Large intestine (tissue), 3 donors: ENCODE data around the gene RRAS2. TPM values are rescaled to one million over a fixed set of nuclear protein-coding genes. Genes with fewer than 3 reads are reported as not detected.
"Not testable (repeated sequence)": the region's sequence is repeated elsewhere in the genome, so short reads cannot be mapped to it uniquely, and the experiment has no call there.

ENCODE experiments used
- DNase-seq, 2 donors: peaks; one replicate each; pipeline versions ENCODE4 v3.0.0 to v3.0.0-alpha.2; 2013
- H3K27ac ChIP-seq: one replicate; pipeline ENCODE4 v1.5.1; 2013; ENCODE audit warnings: low read length
- H3K27me3 ChIP-seq: 2 replicates; pipeline ENCODE4 v1.6.1; 2013; ENCODE audit warnings: low read length; ENCODE audit not compliant: control insufficient read depth, insufficient read depth
- H3K36me3 ChIP-seq: 2 replicates; pipeline ENCODE4 v1.6.1; 2013; ENCODE audit warnings: low read length; ENCODE audit not compliant: control insufficient read depth, insufficient read depth
- H3K4me1 ChIP-seq: one replicate; pipeline ENCODE4 v1.6.1; 2013; ENCODE audit warnings: low read length; ENCODE audit not compliant: control insufficient read depth, insufficient read depth
- H3K4me3 ChIP-seq: one replicate; pipeline ENCODE4 v1.5.1; 2013; ENCODE audit warnings: low read length
- H3K9me3 ChIP-seq: one replicate; pipeline ENCODE4 v1.6.1; 2013; ENCODE audit warnings: mild to moderate bottlenecking, low read depth, low read length, moderate library complexity; ENCODE audit not compliant: control insufficient read depth
- WGBS: methylation state at CpG from one replicate; pipeline ENCODE4 v1.1.5; 2013; ENCODE audit warnings: low lambda C conversion rate; ENCODE audit not compliant: insufficient coverage; 5-methylcytosine and 5-hydroxymethylcytosine counted together
- polyA plus RNA-seq: library from polyadenylated mRNA; unstranded; fragments of 120-200 nt; gene quantifications from one replicate; pipeline ENCODE4 v1.2.1, GENCODE V29; 2013

RRAS2 gene
- polyA plus RNA-seq, 1 donor: 59.3 TPM

DNA sequence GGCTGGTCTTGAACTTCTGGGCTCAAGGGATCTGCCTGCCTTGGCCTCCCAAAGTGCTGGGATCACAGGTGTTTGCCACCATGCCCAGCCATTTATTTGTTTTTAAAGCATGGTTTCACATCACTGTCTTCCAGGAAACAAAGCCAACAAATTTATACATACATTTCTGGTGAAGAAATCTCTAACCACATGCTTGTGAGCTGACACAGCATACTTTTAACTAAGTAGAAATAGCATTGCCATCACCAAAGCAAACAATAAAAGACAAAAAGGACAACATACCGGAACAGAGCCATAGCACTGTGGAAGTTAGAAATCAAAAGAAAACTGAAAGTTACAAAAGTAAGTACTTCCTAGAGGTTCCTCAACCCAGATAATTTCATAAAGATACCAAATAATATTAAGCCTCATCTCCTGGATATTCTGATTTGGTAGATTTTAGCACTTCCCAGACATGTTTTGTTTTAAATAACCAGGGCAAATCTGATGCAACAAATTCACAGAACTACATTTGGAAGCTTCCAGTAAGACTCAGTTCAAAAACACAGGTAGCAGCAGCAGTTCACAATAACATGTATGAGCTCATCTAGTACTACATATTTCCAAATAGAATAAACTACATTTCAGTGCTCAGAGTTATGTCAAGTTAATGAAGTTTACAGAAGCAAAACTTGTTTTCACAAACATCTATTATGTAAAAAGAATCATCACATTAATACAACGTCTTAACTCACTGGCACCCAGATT lies 70.6 kb downstream of the RRAS2 start:
- Histone ChIP-seq H3K4me3 (no peak overlapping the region), H3K9me3 (no peaks in the 10 kb centered on the region), H3K27ac (no peak overlapping the region), H3K36me3 (peaks cover 27% of the 10 kb centered on the region), H3K27me3 (no peaks in the 10 kb centered on the region), H3K4me1 (no peaks in the 10 kb centered on the region)
- WGBS: no CpG with 5 or more reads among the region's 2 CpGs
- no peak for DNase-seq

- H3K4me1 ChIP-seq, H3K27me3 ChIP-seq, H3K36me3 ChIP-seq, H3K27ac ChIP-seq, H3K9me3 ChIP-seq, DNase-seq, H3K4me3 ChIP-seq: not testable (repeated sequence)
- no CpG with 5 or more reads among the region's 1 CpG for WGBS
These were observed 80.1 kb downstream of the RRAS2 start for GRCh38 chr11:14278869-14279268.

DNA sequence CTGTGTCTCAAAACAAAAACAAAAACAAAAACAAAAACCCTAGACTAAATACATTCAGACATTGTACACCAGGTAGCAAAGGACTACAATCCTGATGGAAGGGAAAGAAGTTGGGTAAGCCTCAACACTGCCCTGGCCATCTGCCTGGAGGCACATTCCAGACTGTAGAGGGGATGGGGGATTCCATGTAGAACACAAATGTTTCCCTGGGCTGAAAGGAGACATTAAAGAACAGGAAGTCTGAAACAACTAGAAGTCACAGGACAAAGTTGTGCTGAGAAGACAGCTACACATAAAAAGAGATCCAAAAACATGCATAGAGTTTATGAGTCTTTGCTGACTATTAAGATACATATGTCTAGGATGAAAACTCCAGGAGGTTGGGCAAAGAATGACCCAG lies 83.9 kb downstream of the RRAS2 start:
- no peaks in the 10 kb centered on the region for H3K4me1 ChIP-seq
- H3K9me3 ChIP-seq: no peaks in the 10 kb centered on the region
- DNase-seq: no peak
- no peak overlapping the region for H3K4me3 ChIP-seq
- H3K36me3 ChIP-seq: peaks cover 3% of the 10 kb centered on the region
- no peak overlapping the region for H3K27ac ChIP-seq
- H3K27me3 ChIP-seq: no peaks in the 10 kb centered on the region

- Histone ChIP-seq H3K4me1 (no peaks in the 10 kb centered on the region), H3K27me3 (no peaks in the 10 kb centered on the region), H3K27ac (no peak overlapping the region), H3K9me3 (no peaks in the 10 kb centered on the region), H3K36me3 (peaks cover 3% of the 10 kb centered on the region), H3K4me3 (no peak overlapping the region)
- no CpG with 5 or more reads among the region's 2 CpGs for WGBS
- DNase-seq: no peak
These were observed 85.1 kb downstream of the RRAS2 start for GRCh38 chr11:14273895-14274294.

DNA sequence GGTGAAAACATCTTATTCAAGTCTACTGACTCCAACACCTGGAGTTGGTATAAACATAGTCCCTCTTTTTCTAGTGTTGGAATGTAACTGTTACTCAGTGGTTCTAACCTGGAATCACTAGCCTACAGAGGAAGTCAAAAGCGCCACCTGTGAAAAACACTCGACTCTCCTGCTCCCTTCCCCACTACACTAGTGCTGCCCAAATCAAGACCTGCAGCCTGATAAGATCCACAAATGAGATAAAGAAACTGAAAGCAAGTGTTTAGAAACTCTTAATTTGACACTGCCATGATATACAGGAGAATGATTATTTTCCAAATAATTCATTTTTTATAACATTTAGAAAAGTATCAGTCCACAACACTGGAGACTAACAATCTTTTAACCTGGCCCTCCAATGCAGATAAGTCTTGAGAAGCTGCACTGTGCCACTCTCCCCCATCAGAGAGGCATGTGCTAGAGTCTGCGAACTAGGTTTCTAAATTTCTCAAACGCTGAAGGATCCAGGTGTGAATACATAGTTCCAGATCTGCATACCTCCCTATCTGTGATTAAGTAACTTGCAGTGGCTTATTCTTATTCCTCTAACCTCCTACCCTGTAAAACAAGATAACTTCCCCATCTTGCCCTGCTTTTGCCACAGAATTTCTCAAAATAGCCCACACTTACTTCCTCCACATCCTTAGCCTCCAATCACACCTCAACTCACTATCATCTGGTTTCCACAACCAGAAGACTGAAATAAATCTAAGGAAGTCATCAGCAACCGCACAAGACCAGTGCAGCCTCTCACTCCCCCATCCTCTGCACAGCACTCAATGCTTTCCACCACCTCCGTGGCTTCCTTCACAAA lies 88.1 kb downstream of the RRAS2 start:
- Histone ChIP-seq H3K36me3 (peaks cover 11% of the 10 kb centered on the region), H3K9me3 (no peaks in the 10 kb centered on the region), H3K27me3 (no peaks in the 10 kb centered on the region), H3K4me1 (no peaks in the 10 kb centered on the region), H3K27ac (no peak overlapping the region), H3K4me3 (no peak overlapping the region)
- 77% methylated on average over 4 of the region's 6 CpGs for WGBS
- no peak for DNase-seq

DNA sequence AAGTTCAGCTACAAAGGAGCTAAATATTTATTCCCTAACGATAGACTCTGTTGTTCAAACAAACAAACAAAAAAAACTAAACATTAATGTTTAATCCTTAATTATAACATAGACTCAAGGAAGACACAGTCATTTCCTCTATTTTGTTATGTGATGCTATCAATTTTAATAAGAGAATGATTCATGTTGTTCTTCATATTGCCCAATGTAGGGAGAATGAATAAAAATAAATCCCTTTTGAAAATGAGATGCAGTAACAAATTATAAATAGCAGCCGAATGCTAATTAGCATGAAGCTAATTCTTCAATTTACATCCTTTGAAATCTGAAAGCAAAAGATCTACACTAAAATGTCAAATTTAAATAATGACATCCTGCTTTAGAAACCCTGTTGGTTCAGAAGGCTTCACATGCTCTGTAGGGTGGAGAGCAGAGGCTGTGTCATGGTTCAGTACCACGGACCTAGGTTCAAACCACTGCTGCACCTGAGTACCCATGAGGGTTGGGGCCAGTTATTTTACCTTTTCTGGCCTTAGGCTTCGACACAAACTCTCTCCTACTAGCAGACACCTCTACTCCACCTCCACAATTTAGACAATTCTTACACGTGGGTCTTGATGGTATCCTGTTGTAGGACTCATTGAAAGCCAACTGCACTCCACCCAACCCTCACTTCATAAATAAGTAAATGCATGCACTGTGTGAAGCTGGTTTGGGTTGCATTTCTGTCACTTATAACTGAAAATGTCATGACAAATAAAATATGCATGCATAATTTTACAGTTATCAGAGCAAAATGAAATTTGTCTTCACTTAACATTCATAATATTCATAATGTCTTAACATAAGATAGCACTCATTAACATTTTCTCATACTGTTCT lies 89.0 kb downstream of the RRAS2 start:
- Histone ChIP-seq H3K4me1 (no peaks in the 10 kb centered on the region), H3K4me3 (no peak overlapping the region)
- WGBS: 100% methylated on average over 1 of the region's 5 CpGs

DNA sequence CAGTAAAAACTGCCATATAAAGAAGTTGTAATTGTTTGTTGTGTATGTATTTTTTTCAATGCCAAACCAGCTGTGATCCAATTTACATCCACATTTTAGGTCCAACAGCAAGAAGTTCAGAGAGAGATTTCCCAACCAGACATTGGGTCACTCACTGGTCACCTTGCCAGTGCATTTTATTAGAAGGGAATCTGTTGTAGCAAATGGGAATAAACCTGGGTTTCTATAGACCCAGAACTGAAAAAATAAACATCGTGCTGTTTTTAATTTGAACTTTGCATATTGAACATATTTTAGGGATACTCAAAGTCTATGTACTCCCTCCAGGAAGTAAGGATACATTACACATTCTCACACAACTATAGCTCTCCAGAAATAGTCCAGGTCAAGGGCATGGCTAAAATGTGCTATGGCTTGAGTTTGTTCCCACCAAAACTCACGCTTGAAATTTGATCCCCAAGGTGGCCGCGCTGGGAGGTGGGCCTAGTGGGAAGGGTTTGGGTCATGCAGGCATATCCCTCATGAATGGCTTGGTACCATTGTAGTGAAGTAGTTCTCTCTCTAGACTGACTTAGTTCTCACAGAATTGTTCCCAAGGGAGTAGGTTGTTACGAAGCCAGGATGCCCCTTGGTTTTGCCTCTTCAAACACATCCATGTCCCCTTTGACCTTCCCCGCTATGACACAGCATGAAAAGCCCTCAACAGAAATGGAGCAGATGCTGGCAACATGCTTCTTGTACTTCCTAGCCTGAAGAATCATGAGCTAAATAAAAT lies 90.9 kb downstream of the RRAS2 start:
- WGBS: 100% methylated on average over 1 of the region's 6 CpGs
- Histone ChIP-seq H3K4me1 (no peaks in the 10 kb centered on the region), H3K9me3 (no peaks in the 10 kb centered on the region), H3K4me3 (no peak overlapping the region), H3K27me3 (no peaks in the 10 kb centered on the region), H3K27ac (no peak overlapping the region), H3K36me3 (peaks cover 33% of the 10 kb centered on the region)
- DNase-seq: no peak

More for the DNA sequence above, 89.0 kb downstream of the RRAS2 start:
- DNase-seq: no peak
- Histone ChIP-seq H3K36me3 (peaks cover 21% of the 10 kb centered on the region), H3K27me3 (no peaks in the 10 kb centered on the region), H3K27ac (no peak overlapping the region), H3K9me3 (no peaks in the 10 kb centered on the region)

DNA sequence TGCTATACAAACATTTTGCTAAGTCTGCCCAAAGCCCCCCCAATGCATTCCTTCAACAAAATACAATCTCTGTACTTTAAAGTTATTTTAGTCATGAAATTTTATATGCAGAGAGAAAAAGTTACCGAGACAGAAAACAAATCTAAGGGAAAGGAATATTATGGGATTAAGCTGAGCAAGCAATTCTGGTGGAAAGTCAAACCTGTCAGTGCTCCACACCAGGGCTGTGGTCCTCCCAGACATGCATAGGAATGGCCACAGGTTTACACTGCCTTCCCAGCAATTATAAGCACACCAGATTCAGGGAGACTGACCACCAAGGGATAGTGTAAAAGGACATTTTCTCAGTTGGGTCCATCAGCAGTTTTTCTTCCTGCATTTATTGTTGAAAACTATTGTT lies 92.4 kb downstream of the RRAS2 start:
- no peak overlapping the region for H3K4me3 ChIP-seq
- no CpG with 5 or more reads among the region's 1 CpG for WGBS
- DNase-seq: no peak
- H3K9me3 ChIP-seq: no peaks in the 10 kb centered on the region
- H3K36me3 ChIP-seq: peaks cover 46% of the 10 kb centered on the region
- no peaks in the 10 kb centered on the region for H3K4me1 ChIP-seq
- no peak overlapping the region for H3K27ac ChIP-seq
- H3K27me3 ChIP-seq: no peaks in the 10 kb centered on the region

GRCh38 chr11:14264966-14265365 lies 94.0 kb downstream of the RRAS2 start:
- Histone ChIP-seq H3K4me1 (peaks cover 4% of the 10 kb centered on the region), H3K27ac (no peak overlapping the region), H3K9me3 (no peaks in the 10 kb centered on the region), H3K36me3 (peaks cover 61% of the 10 kb centered on the region), H3K27me3 (no peaks in the 10 kb centered on the region), H3K4me3 (no peak overlapping the region)
- no peak for DNase-seq
- WGBS: no CpG with 5 or more reads among the region's 2 CpGs
